Testis (tissue), 3 donors: ENCODE measurements around the gene AMOT. TPM values are rescaled to one million over a fixed set of nuclear protein-coding genes. Genes with fewer than 3 reads are reported as not detected.

Experiments
- DNase-seq: peaks from one replicate; pipeline ENCODE4 v3.0.0-alpha.2; 2019
- H3K27ac ChIP-seq, 2 donors: fragments of 200-600 bp; sonication (generic); one replicate each; pipeline ENCODE4 v1.5.1; 2019
- H3K27me3 ChIP-seq: fragments of 200-600 bp; sonication (generic); one replicate; pipeline ENCODE4 v1.5.1; 2019
- H3K36me3 ChIP-seq: fragments of 200-600 bp; sonication (generic); one replicate; pipeline ENCODE4 v1.5.1; 2017; ENCODE audit warnings: low read depth; ENCODE audit errors: missing control alignments
- H3K4me1 ChIP-seq: fragments of 200-600 bp; sonication (generic); one replicate; pipeline ENCODE4 v1.5.1; 2019
- H3K4me3 ChIP-seq, 2 donors: fragments of 200-600 bp; sonication (generic); one replicate each; pipeline ENCODE4 v1.5.1; 2017 to 2019
- H3K9me3 ChIP-seq: fragments of 200-600 bp; sonication (generic); one replicate; pipeline ENCODE4 v1.5.1; 2017
- CTCF ChIP-seq, 3 experiments: fragments of 450-650 bp in 2 of 3; fragments of 200-600 bp in 1 of 3; sonication (generic) in 1 of 3; IDR thresholded peaks; one replicate each; pipeline ENCODE4 v1.5.1; 2016 to 2019; ENCODE audit warnings: antibody characterized with exemption in 3 of 3, mild to moderate bottlenecking in 2 of 3, moderate library complexity in 1 of 3
- POLR2A ChIP-seq: fragments of 450-650 bp; IDR thresholded peaks from one replicate; pipeline ENCODE4 v1.6.1; 2017; ENCODE audit warnings: antibody characterized with exemption, mild to moderate bottlenecking, moderate library complexity
- WGBS, 2 donors: methylation state at CpG; one replicate each; pipeline ENCODE4 v1.1.5; 2018; 5-methylcytosine and 5-hydroxymethylcytosine counted together
- intact Hi-C: fragments of 100-400 bp; cut with DNase I; formaldehyde crosslinking; loops from one replicate; pipeline ENCODE4 v1.15.1; 2023; ENCODE audit warnings: low total_unique reads
- polyA plus RNA-seq: library from polyadenylated mRNA; stranded (reverse); fragments of 350-450 nt; fragmentation: Illumina TruSeq; extraction: RNeasy Lipid Tissue Mini Kit (QIAGEN cat#74804); gene quantifications from one replicate; pipeline ENCODE4 v1.2.3, GENCODE V29; 2014; ENCODE audit warnings: low read depth, low replicate concordance; ENCODE audit not compliant: insufficient read depth
- total RNA-seq, 2 donors: library from RNA; depleted of rRNA; stranded (reverse); fragments of >200 nt; gene quantifications; one replicate each; pipeline ENCODE4 v1.2.3, GENCODE V29; 2016

AMOT gene
- total and polyA plus RNA-seq, 3 donors from 2014 or later: 11.7 to 22.5 (median 14.9) TPM

- no peak overlapping the region for H3K27ac ChIP-seq
- WGBS, 2 donors: 71 to 100% methylated on average over 1 to 2 of the region's 2 CpGs
- no peaks in the 10 kb centered on the region for H3K4me1 ChIP-seq
- no peaks in the 10 kb centered on the region for H3K27me3 ChIP-seq
- intact Hi-C loops: no loop called here
- no peak overlapping the region for H3K4me3 ChIP-seq
- H3K36me3 ChIP-seq: no peaks in the 10 kb centered on the region
- no peak for DNase-seq
- TF ChIP-seq CTCF (IDR thresholded peaks at IDR 0.05): no peak
- TF ChIP-seq POLR2A: no peak
- H3K9me3 ChIP-seq: no peaks in the 10 kb centered on the region
Measured at GRCh38 chrX:112751076-112751475, 89.6 kb downstream of the AMOT start.

DNA sequence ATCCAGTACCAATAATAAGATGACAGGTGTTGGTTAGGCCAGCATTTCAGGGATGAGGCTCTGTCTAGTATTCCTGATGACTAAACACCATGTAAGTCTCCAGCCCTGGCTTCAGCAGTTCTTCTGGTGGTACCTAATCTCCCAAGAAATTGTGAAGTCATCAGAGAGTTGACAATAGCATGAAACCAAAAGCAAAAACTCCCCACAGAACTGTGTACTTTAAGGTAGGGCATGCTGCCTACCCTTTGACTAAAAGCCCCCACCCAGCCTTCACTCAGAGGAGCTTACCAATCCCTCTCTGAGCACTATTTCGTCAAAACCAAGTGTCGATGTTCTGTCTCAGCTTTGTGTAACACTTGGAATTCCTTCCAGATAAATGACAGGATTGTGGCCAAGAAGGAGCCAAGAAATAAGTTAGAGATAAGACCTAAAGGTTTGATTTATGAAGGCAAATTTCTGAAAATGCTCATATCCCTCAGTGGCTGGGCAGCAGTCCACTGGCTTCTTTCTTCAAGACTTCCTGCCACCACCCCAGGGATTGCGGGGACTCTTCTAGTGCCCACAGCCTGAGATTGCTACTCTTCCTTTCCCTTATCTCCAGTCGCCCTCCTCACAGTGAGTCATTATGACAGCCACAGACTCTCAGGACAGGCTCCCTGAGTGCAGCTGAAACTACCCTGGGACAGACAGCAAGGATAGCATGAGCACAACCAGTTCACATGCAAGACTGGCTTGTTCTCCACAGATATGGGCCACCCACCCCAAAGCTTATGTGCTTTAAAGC is 93.6 kb downstream of the AMOT start:
- 71 to 79% methylated on average over 2 to 4 of the region's 4 CpGs for WGBS, 2 donors
- no peak for DNase-seq

GRCh38 chrX:112738347-112739033 is 102.1 kb downstream of the AMOT start:
- Histone ChIP-seq H3K27me3 (no peaks in the 10 kb centered on the region), H3K4me3 (no peak overlapping the region), H3K9me3 (no peaks in the 10 kb centered on the region), H3K36me3 (no peaks in the 10 kb centered on the region), H3K27ac (no peak overlapping the region), H3K4me1 (no peaks in the 10 kb centered on the region)
- TF ChIP-seq POLR2A: no peak
- TF ChIP-seq CTCF (IDR thresholded peaks at IDR 0.05): no peak
- DNase-seq: no peak
- intact Hi-C loops: no loop called here
- WGBS, 2 donors: 96 to 98% methylated on average over 4 to 5 of the region's 5 CpGs

More for the DNA sequence above, 93.6 kb downstream of the AMOT start:
- Histone ChIP-seq H3K36me3 (no peaks in the 10 kb centered on the region), H3K4me3 (no peak overlapping the region), H3K4me1 (no peaks in the 10 kb centered on the region), H3K9me3 (no peaks in the 10 kb centered on the region), H3K27ac (no peak overlapping the region), H3K27me3 (no peaks in the 10 kb centered on the region)
- TF ChIP-seq CTCF (IDR thresholded peaks at IDR 0.05): no peak
- no peak for TF ChIP-seq POLR2A
- intact Hi-C loops: no loop called here

DNA sequence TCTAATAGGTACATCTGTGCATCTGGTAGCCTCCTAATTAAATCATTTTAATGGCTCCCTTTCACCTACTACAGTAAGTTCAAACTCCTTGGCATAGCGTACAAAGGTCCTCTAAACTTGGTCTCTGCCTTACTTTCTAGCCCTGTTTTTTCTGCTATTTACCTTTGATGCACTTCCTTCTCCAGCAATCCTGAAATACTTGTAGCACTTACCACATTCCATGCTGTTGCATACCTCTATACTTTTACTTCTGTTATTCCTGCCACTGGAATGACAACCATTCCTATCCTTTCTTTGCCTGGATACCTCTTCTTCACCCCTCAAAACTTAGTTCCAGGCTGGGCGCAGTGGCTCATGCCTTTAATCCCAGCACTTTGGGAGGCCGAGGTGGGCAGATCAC is 104.3 kb downstream of the AMOT start:
- TF ChIP-seq CTCF (IDR thresholded peaks at IDR 0.05) (no peak), POLR2A (no peak)
- no peak overlapping the region for H3K27ac ChIP-seq
- H3K4me1 ChIP-seq: no peaks in the 10 kb centered on the region
- DNase-seq: no peak
- 92 to 98% methylated on average over 1 to 3 of the region's 3 CpGs for WGBS, 2 donors
- intact Hi-C loops: no loop called here
- H3K27me3 ChIP-seq: no peaks in the 10 kb centered on the region
- H3K9me3 ChIP-seq: no peaks in the 10 kb centered on the region
- H3K4me3 ChIP-seq: no peak overlapping the region
- H3K36me3 ChIP-seq: no peaks in the 10 kb centered on the region
